DND-41 (cell line): ENCODE results near the gene KCNAB1.

Source experiments
- CTCF ChIP-seq: IDR thresholded peaks from 2 replicates; pipeline ENCODE4 v1.5.1; 2012; ENCODE audit warnings: borderline replicate concordance, low read length, moderate library complexity, mild to moderate bottlenecking; ENCODE audit not compliant: poor library complexity, severe bottlenecking; ENCODE audit errors: extremely low read depth
- EZH2 ChIP-seq: IDR thresholded peaks from 3 replicates; pipeline ENCODE4 v1.6.1; 2012; ENCODE audit warnings: borderline replicate concordance, low read depth, mild to moderate bottlenecking, moderate library complexity, low read length, inconsistent platforms; ENCODE audit not compliant: severe bottlenecking

GRCh38 chr3:156421534-156421933, 301.2 kb downstream of the KCNAB1 start:
- no peak for TF ChIP-seq CTCF
- no peak for TF ChIP-seq EZH2
